Raji (cell line): Measurements from ENCODE around the gene CIDEA.

ENCODE experiments used
- POLR2A ChIP-seq: IDR thresholded peaks from 2 replicates; pipeline ENCODE4 v1.6.1; 2011; ENCODE audit warnings: low read depth, low read length, control low read depth; ENCODE audit not compliant: insufficient read depth

CIDEA gene

GRCh38 chr18:12276736-12277554, 22.8 kb downstream of the CIDEA start:
- no peak for TF ChIP-seq POLR2A

- no peak for TF ChIP-seq POLR2A
These were observed 24.1 kb downstream of the CIDEA start for GRCh38 chr18:12278215-12278671.

- TF ChIP-seq POLR2A: no peak
These were observed 24.9 kb downstream of the CIDEA start for GRCh38 chr18:12278741-12279682.

GRCh38 chr18:12279781-12280531, 25.8 kb downstream of the CIDEA start:
- TF ChIP-seq POLR2A: no peak

- TF ChIP-seq POLR2A: no peak
These were observed 27.7 kb downstream of the CIDEA start for GRCh38 chr18:12281861-12282260.

- no peak for TF ChIP-seq POLR2A
These were observed 28.4 kb downstream of the CIDEA start for GRCh38 chr18:12282442-12283039.

GRCh38 chr18:12283256-12283655, 29.1 kb downstream of the CIDEA start:
- no peak for TF ChIP-seq POLR2A

- no peak for TF ChIP-seq POLR2A
These were observed 29.5 kb downstream of the CIDEA start for GRCh38 chr18:12283666-12284065.

- no peak for TF ChIP-seq POLR2A
These were observed 33.0 kb downstream of the CIDEA start for GRCh38 chr18:12287131-12287681.

- TF ChIP-seq POLR2A: no peak
These were observed 33.7 kb downstream of the CIDEA start for GRCh38 chr18:12287684-12288402.

- no peak for TF ChIP-seq POLR2A
These were observed 34.2 kb downstream of the CIDEA start for GRCh38 chr18:12288403-12288755.

GRCh38 chr18:12290086-12290485, 35.9 kb downstream of the CIDEA start:
- no peak for TF ChIP-seq POLR2A

GRCh38 chr18:12291161-12291560, 37.0 kb downstream of the CIDEA start:
- no peak for TF ChIP-seq POLR2A

- TF ChIP-seq POLR2A: no peak
These were observed 37.5 kb downstream of the CIDEA start for GRCh38 chr18:12291690-12292089.
